Cardiac muscle cell (in vitro differentiated cells and primary cell): ENCODE measurements around the gene PCF11. TPM values are rescaled to one million over a fixed set of nuclear protein-coding genes. Genes with fewer than 3 reads are reported as not detected.

Experiments used
- DNase-seq, 2 donors: peaks; one replicate each; pipeline versions ENCODE4 v3.0.0 to v3.0.0-alpha.2; 2010 to 2017; ENCODE audit warnings: low read depth in 1 of 2, low spot score in 1 of 2
- H3K27ac ChIP-seq: fragments of 200-600 bp; sonication (generic); 2 replicates; pipeline ENCODE4 v1.5.1; 2016
- H3K27me3 ChIP-seq: fragments of 200-600 bp; sonication (generic); 2 replicates; pipeline ENCODE4 v1.6.0; 2016; ENCODE audit warnings: control low read depth
- H3K36me3 ChIP-seq: fragments of 200-600 bp; sonication (generic); 2 replicates; pipeline ENCODE4 v1.5.1; 2016; ENCODE audit warnings: control low read depth
- H3K4me1 ChIP-seq: fragments of 200-600 bp; sonication (generic); 2 replicates; pipeline ENCODE4 v1.8.1; 2017; ENCODE audit warnings: low read depth, mild to moderate bottlenecking, mixed run types
- H3K4me3 ChIP-seq: fragments of 200-600 bp; sonication (generic); 2 replicates; pipeline ENCODE4 v1.5.1; 2016; ENCODE audit warnings: mild to moderate bottlenecking
- H3K9me3 ChIP-seq: fragments of 200-600 bp; sonication (generic); 2 replicates; pipeline ENCODE4 v1.5.1; 2017; ENCODE audit warnings: low read depth, mild to moderate bottlenecking, control low read depth
- CTCF ChIP-seq: IDR thresholded peaks from 2 replicates; pipeline ENCODE4 v1.5.1; 2012; ENCODE audit warnings: low read depth, mild to moderate bottlenecking, low read length
- polyA plus RNA-seq: library from polyadenylated mRNA; unstranded; fragments of >200 nt; fragmentation: Nextera tagmentation; extraction: Ambion mirVana; gene quantifications from 2 replicates; pipeline ENCODE4 v1.2.1, GENCODE V29; 2016
- total RNA-seq: library from RNA; depleted of rRNA; stranded (reverse); fragments of >200 nt; gene quantifications from 2 replicates; pipeline ENCODE4 v1.2.3, GENCODE V29; 2016

PCF11 gene
- total and polyA plus RNA-seq, 2 experiments from 2014 or later, result 14.5 to 204 TPM

- no peak for TF ChIP-seq CTCF
- Histone ChIP-seq H3K4me3 (no peak overlapping the region), H3K9me3 (no peaks in the 10 kb centered on the region), H3K27ac (no peak overlapping the region), H3K36me3 (no peaks in the 10 kb centered on the region), H3K27me3 (no peaks in the 10 kb centered on the region), H3K4me1 (no peaks in the 10 kb centered on the region)
- DNase-seq, result no peak
Observed at GRCh38 chr11:83153764-83154163, 3.2 kb upstream of the PCF11 start.

- TF ChIP-seq CTCF, result no peak
- H3K9me3 ChIP-seq, result no peaks in the 10 kb centered on the region
- DNase-seq, result peak; percentile 100
- peak overlapping the region; percentile 54 for H3K4me3 ChIP-seq
- peaks cover 21% of the 10 kb centered on the region for H3K4me1 ChIP-seq
- peaks cover 3% of the 10 kb centered on the region for H3K36me3 ChIP-seq
- no peaks in the 10 kb centered on the region for H3K27me3 ChIP-seq
- H3K27ac ChIP-seq, result peak overlapping the region; percentile 89
Observed at GRCh38 chr11:83156144-83156995, 561 bp upstream of the PCF11 start.

DNA sequence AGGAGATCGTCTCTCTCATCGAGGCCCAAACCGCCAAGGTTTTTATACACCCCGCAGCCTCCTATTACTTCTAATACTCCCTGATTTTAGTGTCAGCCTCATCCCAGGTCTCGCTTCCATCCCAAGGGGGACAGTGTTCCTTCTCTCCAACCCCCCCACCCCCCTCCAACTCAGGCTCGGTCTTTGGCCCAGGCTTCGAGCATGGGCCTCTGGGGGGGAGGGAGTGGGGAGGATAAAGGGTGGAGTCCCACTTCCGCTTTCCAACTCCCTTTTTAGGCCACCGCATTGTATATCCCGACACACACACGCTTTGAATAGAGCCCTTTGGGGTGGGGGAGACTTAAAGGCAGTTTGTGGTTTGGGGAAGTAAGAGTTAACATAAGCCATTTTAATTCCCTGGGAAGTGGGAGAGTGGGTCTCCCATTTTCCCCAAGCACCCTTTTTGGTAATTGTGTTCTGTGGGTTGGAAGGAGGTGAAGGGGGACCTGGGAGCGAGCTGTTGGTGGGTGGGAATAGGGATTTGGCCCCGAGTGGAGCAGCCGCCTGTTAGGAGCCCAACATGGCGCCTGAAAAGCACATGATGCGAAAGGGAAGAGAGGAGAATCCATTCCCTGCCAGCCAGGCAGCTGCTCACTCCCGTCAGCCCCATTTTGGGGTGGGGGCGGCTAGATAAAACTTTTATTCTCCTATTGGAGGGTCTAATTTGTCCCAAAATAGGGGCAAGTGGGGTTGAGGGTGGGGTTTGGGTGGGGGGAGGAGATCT is 844 bp downstream of the PCF11 start:
- DNase-seq, result peak; percentile 59 to 66
- peaks cover 22% of the 10 kb centered on the region for H3K4me1 ChIP-seq
- peak overlapping the region; percentile 97 for H3K27ac ChIP-seq
- TF ChIP-seq CTCF, result no peak
- H3K4me3 ChIP-seq, result peak overlapping the region; percentile 68
- peaks cover 3% of the 10 kb centered on the region for H3K36me3 ChIP-seq
- H3K9me3 ChIP-seq, result no peaks in the 10 kb centered on the region
- H3K27me3 ChIP-seq, result no peaks in the 10 kb centered on the region

- H3K27ac ChIP-seq, result peak overlapping the region; percentile 97
- no peak for DNase-seq
- peaks cover 22% of the 10 kb centered on the region for H3K4me1 ChIP-seq
- no peaks in the 10 kb centered on the region for H3K9me3 ChIP-seq
- H3K4me3 ChIP-seq, result peak overlapping the region; percentile 68
- peaks cover 3% of the 10 kb centered on the region for H3K36me3 ChIP-seq
- H3K27me3 ChIP-seq, result no peaks in the 10 kb centered on the region
- TF ChIP-seq CTCF, result no peak
Observed at GRCh38 chr11:83158357-83158786, 1.4 kb downstream of the PCF11 start.

DNA sequence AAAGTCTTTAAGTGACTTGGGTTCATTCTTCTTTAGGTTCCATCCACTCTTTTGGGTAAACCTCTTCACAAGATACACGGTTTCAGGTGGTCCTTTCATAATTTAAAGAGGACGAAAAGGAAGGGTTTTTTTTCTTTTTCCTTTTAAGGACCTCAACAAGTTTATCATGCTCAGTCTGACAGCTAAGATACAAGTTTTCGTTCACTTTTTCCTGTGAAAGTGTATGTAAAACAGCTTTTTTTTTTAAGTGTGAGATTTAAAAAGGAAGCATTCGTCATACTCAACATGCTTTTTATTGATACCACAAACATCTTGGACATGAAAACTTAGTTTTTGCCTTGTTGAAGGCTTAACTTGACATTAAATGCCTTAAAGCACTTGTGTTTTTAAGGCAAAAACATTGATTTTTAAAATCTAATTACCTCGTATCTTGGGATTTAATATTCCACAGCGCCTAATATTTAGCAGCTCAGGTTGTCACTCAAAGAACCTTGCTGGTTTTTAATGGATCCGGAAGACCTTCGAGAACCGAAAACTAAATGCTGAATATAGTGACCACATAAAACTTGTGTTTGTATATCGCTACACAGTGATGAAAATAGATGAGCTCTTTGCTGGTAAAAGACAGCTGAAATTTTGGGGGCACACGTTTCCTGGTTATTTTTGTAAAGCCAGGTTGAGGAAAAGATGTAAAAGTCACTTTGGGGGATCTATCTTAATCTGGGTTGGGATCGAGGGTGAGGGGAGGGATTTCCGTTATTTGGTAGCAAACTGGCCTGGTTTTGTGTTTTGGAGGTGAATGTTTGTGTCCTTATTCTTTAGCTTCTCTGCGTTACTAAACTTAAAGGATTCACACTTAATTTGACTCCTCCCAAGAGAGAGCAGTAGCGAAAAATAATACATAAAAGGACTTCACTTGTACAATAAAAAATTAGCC is 2.3 kb downstream of the PCF11 start:
- Histone ChIP-seq H3K4me3 (peak overlapping the region; percentile 68), H3K36me3 (peaks cover 5% of the 10 kb centered on the region), H3K27ac (peak overlapping the region; percentile 97), H3K9me3 (no peaks in the 10 kb centered on the region), H3K4me1 (peaks cover 22% of the 10 kb centered on the region), H3K27me3 (no peaks in the 10 kb centered on the region)
- TF ChIP-seq CTCF, result no peak
- DNase-seq, result no peak
